HG02642 (cell line): Measurements from ENCODE around the gene NEIL1.
"Not testable (repeated sequence)": the region's sequence is repeated elsewhere in the genome, so short reads cannot be mapped to it uniquely, and the experiment has no call there.

ENCODE experiments used
- ATAC-seq: cut with Tn5 transposase; IDR thresholded peaks from one replicate; pipeline ENCODE4 v1.9.1; 2021; ENCODE audit warnings: mild to moderate bottlenecking; ENCODE audit not compliant: unreplicated experiment, poor library complexity

Gene NEIL1

GRCh38 chr15:75346796-75347221, at the start of gene NEIL1:
TSS of gene NEIL1 (plus strand) at chr15:75347039. CDS start at chr15:75348906, 1,867 bp downstream.
- ATAC-seq, result no peak

GRCh38 chr15:75298541-75299310, 48.1 kb upstream of the NEIL1 start:
- ATAC-seq, result peak; percentile 78

GRCh38 chr15:75299311-75299688, 47.5 kb upstream of the NEIL1 start:
- ATAC-seq, result peak; percentile 72

GRCh38 chr15:75300026-75300425, 46.8 kb upstream of the NEIL1 start:
- ATAC-seq, result not testable (repeated sequence)

- ATAC-seq, result no peak
Observed at GRCh38 chr15:75302318-75302717, 44.5 kb upstream of the NEIL1 start.

- ATAC-seq, result not testable (repeated sequence)
Observed at GRCh38 chr15:75302753-75303152, 44.1 kb upstream of the NEIL1 start.

GRCh38 chr15:75306188-75306587, 40.7 kb upstream of the NEIL1 start:
- no peak for ATAC-seq

GRCh38 chr15:75307778-75308390, 39.0 kb upstream of the NEIL1 start:
- no peak for ATAC-seq

GRCh38 chr15:75309711-75310110, 37.1 kb upstream of the NEIL1 start:
- no peak for ATAC-seq

GRCh38 chr15:75312548-75312947, 34.3 kb upstream of the NEIL1 start:
- not testable (repeated sequence) for ATAC-seq

- no peak for ATAC-seq
Observed at GRCh38 chr15:75313116-75313845, 33.6 kb upstream of the NEIL1 start.

GRCh38 chr15:75314552-75315290, 32.1 kb upstream of the NEIL1 start:
- ATAC-seq, result no peak

GRCh38 chr15:75319231-75319897, 27.5 kb upstream of the NEIL1 start:
- not testable (repeated sequence) for ATAC-seq

GRCh38 chr15:75321711-75322110, 25.1 kb upstream of the NEIL1 start:
- ATAC-seq, result no peak

GRCh38 chr15:75325922-75326321, 20.9 kb upstream of the NEIL1 start:
- ATAC-seq, result no peak

GRCh38 chr15:75327005-75327404, 19.8 kb upstream of the NEIL1 start:
- no peak for ATAC-seq

GRCh38 chr15:75327491-75327890, 19.3 kb upstream of the NEIL1 start:
- ATAC-seq, result no peak

- no peak for ATAC-seq
Observed at GRCh38 chr15:75328493-75329314, 18.1 kb upstream of the NEIL1 start.

- no peak for ATAC-seq
Observed at GRCh38 chr15:75329571-75329970, 17.3 kb upstream of the NEIL1 start.
